Measurements from ENCODE around the gene ZBTB7C. TPM values are rescaled to one million over a fixed set of nuclear protein-coding genes. Genes with fewer than 3 reads are reported as not detected.

ZBTB7C gene
- total RNA-seq, 1 donor from 2014 or later, result 0.99 TPM

DNA sequence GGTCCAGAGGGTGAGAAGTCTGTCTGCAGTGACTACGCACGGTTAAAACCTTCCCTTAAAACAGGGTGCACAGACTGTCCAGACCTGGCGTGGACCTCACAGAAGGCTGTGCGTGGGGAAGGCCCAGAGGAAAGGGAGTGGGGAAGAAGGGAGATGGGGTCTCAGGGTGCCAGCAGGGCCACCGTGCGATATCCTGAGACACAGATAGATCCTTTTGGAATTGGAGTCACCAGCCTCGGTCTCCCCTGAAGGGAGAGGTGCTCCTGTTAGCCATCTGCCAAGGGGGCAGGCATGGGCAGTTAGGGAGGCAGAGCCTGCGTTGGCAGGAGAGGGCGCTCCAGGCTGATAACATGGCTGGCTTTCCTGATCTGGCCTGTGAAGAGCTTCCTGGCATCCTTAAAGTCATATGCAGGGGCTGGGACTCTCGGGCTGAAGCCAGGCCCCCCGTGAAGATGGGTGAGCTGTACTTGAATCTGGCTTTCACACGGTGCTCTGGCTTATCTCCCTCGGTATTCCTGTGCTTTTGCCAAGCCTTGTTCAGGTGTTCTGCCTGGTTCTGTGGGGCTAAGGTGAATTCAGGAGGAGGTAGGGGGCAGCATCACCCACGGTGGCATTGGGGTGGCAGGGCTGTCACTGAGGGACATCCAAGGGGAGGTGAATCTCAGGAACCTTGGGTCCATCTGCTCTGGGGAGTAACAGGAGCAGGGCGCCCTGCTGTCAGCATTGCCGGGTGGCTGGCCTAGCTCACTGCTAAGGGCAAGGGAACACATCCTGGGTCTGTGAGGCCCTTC is 371.5 kb downstream of the ZBTB7C start:
- DNase-seq (ENCODE audit: low read depth), result no peak

DNA sequence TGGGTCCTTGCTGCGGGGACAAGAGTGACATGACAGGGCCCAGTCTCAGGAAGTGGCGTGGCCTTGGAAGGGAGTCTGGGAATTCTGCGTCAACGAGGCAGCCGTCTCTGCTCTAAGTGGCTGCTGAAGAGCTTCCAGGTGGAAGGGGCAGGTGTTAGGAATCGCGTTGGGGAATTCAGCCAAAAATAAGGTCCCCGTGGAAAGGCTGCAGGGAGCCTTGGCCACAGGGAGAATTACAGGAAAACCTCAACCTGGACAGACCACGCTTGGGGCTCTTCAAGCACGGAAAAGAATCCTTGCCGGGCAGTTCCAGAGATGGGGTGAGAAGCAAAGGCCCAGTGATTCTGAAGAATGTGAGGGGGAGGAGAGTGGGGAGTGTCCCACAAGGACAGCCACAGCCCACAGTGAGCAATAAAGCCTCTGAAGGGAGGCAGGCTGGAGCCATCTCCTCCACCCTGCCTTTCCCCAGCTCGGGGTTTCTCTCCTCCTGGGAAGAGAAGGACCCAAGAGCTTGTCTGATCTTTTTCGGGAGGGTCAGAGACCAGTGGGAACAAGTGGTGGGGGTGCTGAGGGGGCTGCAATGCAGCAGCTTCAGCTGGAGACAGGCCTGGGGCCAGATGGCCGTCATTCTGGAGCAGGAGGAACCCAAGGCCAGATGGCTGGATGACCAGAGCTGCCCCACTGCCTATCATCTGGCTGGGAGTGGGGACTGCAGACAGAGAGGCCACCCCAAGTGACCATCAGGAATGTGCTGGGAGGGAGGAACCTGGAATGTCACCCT is 372.4 kb downstream of the ZBTB7C start:
- peak; percentile 91 for DNase-seq (ENCODE audit: low read depth)

DNA sequence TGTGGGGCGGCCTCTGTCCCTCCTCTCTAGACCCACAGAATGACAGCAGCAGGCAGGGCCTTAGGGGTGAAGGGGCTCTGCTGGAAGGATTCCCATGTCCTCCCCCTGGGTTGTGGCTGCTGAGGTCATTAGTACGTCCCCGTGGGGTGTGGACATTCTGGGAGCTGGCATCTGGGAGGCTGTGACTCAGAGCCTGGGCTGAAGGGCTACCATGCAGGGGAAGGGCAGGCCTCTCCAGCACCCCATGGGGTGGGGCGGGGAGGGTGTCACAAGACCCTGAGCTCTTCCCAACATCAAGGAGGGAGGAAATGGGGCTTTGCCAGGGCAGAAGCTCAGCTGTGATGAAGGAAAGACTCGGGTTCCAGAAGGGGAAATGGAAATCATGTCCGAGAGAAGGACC is 373.0 kb downstream of the ZBTB7C start:
- peak; percentile 54 for DNase-seq (ENCODE audit: low read depth)

DNA sequence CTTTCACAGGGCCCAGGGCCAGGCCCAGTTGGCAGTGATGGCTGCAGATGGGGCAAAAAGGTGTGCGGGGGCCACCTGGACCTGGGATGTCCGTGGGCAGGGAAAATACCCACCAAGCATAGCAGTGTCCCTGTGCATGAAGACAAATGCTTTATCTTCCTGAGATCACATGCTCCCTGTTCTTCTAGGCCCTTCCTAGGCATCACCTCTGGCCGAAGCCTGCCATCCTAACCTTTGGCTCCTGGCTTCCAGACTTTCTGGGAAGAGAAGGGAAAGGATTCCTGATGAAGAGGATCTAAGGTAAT is 373.7 kb downstream of the ZBTB7C start:
- no peak for DNase-seq (ENCODE audit: low read depth)

DNA sequence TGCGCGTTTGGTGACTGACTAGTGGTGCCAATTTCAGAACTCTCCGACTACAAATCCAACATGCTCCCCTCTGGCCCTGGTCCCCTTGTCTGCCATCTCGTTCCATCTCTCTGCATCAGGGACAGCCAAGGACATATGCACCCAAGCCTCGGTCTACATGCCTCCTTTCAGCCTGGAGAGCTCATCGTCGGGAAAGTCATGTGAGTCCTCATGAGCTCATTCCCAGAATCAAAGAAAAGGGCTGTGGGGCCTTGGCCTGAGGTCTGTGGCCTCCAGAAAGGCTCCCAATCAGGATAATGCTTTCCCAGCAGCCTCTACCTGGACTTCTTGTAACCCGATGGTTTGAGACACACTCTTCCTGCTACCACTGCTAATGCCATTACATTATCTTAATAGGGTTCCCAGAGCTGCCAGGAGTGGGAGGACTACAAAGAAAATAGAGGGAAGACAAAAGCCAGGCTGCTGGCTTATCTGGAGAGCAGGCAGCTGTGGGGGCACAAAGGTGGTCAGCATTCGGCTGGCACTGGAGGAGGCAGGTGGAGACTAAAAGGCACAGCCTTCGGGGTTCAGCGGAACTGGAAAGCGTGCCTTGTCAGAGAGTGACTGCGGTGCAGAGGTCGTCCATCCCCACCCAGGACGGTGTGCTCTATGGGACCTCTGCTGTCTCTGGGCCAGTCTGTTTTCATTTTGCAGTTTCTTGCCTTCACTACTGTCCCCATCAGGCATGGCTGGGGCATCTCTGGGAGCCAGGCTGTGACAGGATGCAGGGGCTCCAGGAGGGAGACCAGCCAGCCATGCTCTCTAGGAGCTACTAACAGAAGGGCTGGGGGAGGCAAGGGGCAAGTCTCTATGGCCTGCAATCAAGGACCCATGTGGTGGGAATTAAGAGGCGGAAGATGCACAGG is 374.3 kb downstream of the ZBTB7C start:
- DNase-seq (ENCODE audit: low read depth), result no peak

DNA sequence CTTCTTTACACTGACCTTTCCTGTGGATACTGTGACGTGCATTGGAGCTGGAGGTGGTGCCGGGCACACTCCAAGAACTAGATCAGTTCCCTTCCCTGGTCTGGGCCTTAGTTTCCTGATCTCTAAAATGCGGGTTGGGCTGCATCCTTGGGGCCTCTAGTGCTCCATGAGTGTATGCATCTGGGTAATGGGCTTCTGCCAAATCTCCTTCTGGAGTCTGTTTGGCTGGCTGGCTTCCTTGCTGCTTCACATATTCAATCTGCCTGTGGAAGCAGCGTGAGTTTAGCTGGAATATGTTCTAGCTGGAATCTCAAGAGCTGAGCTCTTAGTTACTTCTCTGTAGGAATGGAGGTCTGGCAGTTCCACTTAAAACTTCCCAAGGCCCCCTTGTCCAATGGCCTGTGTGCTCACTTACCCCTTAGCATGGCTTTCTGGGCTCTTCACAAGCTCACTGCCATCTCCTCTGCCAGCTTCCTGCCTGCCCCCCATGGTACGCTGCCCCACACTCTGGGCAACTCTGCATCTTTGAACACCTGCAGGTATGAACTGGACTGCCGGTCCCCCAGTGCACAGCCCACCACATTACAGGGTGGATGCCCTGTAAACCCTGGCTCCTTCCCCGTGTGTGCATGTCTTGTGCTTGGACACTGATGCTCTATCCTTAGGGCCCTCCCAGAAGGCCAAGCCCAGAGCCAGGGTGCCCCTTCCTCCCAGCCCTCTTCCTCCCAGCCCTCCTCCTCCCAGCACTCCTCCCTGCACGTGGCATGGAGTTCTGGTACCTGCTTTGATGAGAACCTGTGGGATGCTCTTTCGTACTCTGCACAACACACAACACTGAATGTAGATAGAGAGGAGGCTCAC is 375.2 kb downstream of the ZBTB7C start:
- no peak for DNase-seq (ENCODE audit: low read depth)

DNA sequence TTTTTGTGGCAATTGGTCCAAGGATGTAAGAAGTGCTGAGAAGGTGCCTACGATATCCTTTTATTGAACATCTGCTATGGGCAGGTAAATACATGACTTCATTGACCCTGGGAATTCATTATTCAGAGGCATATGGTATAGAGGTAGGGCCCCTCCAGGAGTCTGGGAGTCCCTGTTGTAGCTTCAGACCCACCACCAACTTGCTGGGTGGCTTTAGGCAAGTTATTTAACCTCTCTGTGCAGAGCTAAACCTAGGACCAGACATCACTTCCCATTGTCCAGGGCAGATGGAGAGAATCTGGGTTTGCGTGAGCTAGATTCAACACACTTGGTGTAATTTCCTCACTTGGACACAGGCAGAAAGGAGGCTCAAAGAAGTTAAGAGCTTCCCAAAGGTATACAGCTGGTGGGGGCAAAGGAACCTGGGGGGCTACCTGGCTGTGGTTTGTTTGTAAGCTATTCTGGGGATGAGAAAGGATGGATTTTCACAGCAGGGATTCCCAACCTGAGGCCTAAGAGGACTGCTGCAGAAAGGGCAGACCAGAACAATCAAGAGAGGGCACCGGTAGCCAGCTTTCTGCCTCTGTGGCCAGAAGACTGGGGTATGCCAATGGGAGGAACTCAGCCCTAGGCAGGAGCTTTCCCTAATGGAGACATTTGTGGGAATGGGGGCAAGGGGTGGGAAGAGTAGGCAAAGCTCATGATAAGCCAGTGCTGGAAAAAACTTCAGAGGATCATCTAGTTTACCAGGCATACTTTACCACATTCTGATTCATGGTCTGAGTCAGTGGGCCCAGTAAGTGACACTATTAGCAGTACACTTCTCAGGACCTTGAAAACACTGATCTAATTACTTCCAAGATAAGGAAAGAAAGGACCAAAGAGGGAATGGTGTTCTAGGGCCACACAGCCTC is 376.1 kb downstream of the ZBTB7C start:
- DNase-seq (ENCODE audit: low read depth), result peak; percentile 92

DNA sequence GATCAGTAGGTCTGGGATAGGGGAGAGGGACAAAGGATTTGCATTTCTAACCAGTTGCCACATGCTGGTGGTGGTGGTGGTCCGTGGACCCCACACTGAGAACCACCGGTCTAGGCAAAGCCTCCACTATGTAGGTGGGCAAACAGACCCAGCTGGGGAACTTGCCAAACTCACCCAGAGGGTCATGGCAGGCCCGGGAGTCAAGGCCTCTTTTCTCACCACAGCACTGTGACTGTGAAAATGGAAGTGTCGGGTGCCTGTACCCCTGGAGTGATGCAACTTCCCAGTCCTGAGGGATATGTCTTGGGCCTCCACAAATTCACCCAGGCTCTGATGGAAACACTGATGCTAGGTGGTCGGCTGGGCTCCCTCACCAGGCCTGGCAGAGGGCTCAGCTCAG is 377.5 kb downstream of the ZBTB7C start:
- DNase-seq (ENCODE audit: low read depth), result no peak

DNA sequence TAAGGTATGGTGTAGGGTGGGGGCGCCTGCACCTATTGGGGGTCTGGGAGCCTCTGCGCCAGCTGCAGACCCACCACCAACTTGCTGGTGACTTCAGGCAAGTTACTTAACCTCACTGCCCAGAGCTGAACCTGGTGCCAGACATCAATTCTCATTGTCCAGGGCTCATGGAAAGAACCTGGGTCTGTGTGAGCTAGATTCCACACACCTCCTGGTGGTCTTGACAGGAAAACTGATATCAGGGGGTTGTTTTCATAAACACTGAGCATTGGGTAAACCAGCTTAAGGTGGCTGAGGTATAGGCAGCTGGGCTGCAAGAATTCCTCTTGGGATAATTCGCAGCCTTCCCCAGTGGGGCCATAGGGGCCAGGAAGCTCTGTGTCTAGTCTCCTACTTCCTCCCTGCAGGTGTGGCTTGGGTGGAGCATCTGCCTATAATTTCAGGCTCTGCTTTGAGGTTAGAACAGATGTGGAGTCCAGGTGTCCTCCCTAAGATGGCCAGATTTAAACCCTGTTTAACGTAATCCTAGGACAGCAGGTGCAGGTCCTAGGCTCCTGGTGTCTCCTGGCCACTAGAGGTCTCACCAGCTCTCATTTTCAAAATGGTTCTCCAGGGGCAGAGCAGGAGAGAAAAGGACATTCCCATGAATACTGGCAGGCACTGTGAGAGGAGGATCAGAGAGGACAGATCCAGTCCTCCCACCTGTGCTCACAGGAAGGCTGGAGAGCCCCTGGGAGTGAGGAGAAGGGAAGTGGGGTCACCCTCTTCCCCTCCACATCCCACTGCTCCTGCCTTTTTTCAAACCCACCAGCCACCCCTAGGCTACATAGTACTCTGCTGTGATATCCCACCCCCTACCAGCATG is 378.3 kb downstream of the ZBTB7C start:
- DNase-seq (ENCODE audit: low read depth), result peak; percentile 70

DNA sequence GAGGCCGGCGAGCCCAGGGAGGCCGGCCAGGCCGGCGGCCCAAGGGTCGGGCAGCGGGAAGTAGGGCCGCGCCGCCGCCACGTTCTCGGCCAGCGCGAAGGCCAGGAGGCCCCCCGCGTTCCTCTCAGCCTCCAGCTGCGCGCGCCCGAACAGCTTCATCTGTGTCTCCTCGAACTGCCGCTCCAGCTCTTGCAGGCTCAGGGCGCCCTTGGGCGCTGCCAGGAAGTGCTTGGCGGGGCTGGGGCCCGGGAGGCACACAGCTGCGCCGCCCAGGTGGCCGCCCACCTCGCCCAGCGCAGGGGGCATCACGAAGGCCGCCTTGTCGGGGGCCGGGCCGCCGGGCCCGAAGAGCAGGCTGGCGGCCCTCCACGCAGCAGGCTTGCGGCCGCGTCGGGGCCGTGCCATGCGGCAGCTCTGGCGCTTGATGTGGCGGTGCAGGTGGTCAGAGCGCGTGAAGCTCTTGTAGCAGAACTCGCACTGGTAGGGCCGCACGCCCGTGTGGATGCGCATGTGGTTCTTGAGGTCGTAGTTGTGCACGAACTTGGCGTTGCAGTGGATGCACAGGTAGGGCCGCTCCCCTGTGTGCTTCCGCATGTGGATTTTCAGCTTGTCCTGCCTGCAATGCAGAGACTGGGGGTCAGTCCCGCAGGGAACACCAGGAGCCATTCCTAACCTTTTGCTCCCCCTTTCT is 379.7 kb downstream of the ZBTB7C start:
- DNase-seq (ENCODE audit: low read depth), result no peak

DNA sequence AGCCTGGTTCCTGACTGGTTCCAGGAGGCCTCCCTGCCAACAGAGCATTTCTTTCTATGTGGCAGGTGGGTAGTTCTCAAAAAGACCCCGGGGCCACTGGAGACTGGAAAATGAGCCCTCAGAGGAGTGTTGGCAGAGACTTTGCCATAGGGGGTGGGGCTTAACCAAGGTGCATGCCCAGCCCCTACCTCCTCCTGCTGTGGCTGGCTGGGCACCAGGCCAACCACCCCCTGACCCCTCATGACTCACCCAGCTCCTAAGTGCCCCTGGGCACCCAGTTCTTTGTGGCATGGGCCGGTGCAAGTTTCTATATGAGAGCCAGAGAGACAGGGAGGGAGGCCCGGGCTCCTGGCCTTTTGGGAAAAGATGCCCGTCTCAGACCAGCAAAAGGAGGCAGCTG is 380.5 kb downstream of the ZBTB7C start:
- DNase-seq (ENCODE audit: low read depth), result peak; percentile 78

DNA sequence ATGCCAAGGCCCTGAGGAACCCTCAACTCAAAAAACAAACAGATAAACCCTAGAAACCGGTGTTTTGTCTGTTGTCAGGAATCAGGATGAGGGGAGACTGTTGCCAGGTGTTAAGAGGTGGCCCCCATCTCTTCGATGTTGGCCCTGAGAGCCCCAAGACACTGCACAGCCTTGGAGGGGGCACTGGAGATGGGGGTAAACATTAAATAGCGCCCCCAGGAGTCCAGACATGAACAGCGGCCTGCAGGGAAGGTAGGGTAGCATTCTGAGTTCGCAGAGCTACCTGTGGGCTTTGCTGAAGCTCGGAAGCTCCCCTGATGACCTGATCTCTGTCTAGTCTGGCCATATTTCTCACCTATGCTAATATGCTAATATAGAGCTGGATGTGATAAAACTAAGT is 381.1 kb downstream of the ZBTB7C start:
- no peak for DNase-seq (ENCODE audit: low read depth)

DNA sequence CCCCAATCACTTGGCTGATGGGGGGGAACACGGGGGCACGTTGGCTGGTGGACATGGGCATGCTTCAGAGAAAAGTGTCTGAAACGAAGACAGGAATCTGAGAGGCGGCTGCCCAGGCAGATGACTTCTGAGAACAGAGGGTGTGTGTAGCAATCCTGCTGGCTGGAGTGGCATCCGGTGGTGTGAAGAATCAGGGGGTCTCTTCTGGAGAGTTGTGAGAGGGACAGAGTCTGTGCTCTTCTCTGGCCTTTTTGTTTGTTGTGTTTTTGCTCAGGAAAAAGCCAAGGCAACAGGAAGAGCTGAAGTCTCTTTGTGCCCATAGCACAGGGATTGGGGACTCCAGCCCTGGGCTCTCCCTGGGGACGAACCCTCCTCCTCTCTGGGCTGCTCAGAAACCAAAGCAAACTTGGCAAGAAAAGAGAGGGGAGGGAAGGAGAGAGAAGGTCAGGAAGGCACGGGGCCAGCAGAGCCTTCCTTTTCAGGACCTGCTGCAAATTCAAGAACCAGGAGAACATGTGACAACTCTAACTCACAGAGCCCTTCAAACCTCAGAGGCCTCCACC is 381.7 kb downstream of the ZBTB7C start:
- peak; percentile 33 for DNase-seq (ENCODE audit: low read depth)

DNA sequence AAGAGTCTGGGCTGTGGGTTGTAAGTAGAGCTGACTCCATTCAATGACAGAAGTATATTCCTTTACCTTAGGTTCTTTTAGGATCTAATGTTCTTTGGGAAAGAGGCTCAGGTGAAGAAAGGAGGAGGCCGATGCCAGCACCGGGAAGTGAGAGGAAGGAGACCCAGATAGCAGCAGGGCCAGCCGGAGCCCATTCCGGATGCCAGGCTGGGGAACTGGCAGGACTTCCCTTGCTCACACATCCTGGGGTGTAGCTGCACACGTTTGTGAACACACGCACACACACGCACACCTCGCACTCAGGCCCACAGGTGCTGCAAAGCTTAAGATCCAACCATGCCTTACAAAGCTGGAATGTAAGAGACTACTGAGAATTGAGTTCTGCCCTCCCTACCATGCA is 383.0 kb downstream of the ZBTB7C start:
- DNase-seq (ENCODE audit: low read depth), result no peak

DNA sequence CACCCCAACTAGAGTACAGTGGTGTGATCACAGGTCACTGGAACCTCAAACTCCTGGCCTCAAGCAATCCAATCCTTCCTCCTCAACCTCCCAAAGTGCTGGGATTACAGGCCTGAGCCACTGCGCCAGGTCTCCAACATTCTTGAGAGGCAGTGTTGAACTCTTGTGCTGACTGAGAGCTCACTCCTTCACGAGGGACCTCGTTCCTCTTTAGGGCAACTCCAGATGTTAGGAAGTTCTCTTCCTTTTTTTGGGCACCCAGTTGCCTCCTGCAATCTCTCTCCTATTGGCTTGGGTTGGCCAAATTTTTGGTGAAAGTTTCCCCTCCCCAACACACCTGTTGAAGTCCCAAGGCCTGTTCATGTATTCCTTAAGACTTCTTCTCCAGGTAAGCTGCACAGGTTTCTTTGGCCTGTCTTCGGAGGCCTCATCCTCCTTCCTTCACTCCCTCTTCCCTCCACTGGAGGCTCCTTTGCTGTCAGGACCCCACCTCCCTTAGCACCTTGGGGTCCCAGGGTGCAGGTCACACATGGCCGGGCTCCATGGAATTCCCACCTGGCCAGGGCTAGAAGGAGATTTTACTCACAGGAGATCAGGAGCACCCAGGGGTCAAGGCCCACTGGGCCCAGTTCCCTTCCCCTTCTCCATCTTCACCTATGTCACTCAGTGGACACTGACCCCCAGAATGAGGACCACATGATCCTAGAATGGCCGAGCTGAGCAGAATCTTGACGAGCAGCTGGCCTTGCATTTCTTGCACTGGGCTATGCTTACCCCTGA is 384.1 kb downstream of the ZBTB7C start:
- DNase-seq (ENCODE audit: low read depth), result no peak

DNA sequence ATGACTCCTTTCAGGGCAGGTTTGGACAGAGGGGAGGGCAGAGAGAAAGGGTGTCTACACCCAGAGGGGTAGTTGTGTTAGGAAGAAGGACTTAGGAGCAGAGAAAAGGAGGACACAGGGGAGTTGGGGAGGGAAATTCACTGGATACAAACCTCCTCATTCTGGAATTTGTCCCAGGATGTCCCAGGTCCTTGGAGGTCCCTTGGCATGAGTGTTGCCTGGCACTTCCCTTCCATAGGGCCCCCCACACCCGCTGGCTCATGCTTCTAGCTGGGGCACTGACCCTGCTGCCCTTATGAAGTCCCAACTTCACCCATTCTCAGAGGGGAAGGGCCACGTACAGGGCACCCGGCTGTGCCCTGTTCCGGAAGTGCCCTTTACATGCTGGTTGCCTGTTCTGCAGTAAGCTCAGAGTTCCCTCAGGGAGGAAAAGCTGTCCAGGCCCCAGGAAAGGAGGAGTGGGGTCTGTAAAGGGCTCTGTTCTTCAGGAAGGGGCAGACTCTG is 385.1 kb downstream of the ZBTB7C start:
- DNase-seq (ENCODE audit: low read depth), result no peak

DNA sequence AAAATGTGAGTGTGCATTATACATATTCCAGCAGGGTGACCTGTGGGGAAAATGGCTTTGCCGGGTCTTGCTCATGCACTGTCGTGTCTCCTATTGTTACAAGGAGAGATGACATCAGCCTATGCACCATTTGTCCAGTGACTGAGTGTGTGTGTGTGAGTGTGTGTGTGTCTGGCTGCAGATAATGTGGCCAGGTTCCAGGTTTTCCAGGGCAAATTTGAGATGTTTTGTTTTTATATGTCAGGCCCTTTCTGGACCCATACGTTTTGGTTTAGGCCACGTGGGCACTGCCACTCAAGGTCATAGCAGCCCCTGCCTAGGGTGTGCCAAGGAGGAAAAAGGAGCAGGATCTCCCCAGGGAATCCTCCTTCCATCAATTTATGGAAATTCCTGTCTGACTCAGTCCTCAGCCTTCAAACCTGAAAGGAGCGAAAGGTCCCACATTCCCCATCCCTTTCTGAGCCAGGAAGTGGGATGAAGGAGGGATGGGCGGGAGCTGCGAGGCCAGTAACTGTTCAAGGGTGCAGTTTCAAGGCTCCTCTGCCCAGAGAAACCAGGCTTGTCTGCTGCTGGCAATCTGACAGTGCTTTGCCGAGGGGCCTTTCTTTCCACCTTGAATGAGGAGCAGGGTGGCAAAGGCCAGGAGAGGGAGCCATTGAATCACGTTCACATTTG is 385.7 kb downstream of the ZBTB7C start:
- DNase-seq (ENCODE audit: low read depth), result peak; percentile 73
